HepG2 (cell line): ENCODE data around the gene SLC51B. TPM values are rescaled to one million over a fixed set of nuclear protein-coding genes. Genes with fewer than 3 reads are reported as not detected.

Source experiments
- ATAC-seq: fragments of 200-7000 bp; cut with Tn5 transposase; 3 replicates; pipeline ENCODE4 v1.9.1; 2020; ENCODE audit warnings: mild to moderate bottlenecking, moderate library complexity
- BruUV-seq: library from RNA; stranded (reverse); fragments of 400-500 nt; replicated peaks from 2 replicates; lab custom pipeline; 2021; lab: Mats Ljungman, UMichigan
- CTCF ChIA-PET: fragments of 300-600 bp; formaldehyde crosslinking; extraction: SDS; loops from one replicate; lab custom pipeline; 2021; ENCODE audit warnings: low total read pairs, inconsistent platforms, low intra/inter-chr PET ratio; lab: Yijun Ruan, JAX
- POLR2A ChIA-PET: fragments of 350-600 bp; sonication (Branson Sonifier 250); formaldehyde crosslinking; loops from one replicate; lab custom pipeline; 2020; ENCODE audit warnings: antibody characterized with exemption, inconsistent platforms; lab: Yijun Ruan, JAX
- DNase-seq: peaks from one replicate; pipeline ENCODE4 v3.0.0-alpha.2; 2015; ENCODE audit warnings: low spot score
- FAIRE-seq: peaks from 3 replicates; lab custom pipeline; 2011; peaks lifted over from hg19 to GRCh38; lab: Jason Lieb, UNC
- H2AFZ ChIP-seq: one replicate; pipeline ENCODE4 v1.6.1; 2011; ENCODE audit warnings: low read length, inconsistent platforms
- H3K27ac ChIP-seq: fragments of 300-600 bp; 3 replicates; pipeline ENCODE4 v1.8.0; 2011; ENCODE audit warnings: mixed run types, mild to moderate bottlenecking, mixed read lengths, low read length, inconsistent platforms; ENCODE audit not compliant: insufficient read depth; ENCODE audit errors: extremely low read length
- H3K27me3 ChIP-seq, 2 experiments: fragments of 200-600 bp in 1 of 2; 2 replicates in 1 of 2; 3 replicates in 1 of 2; pipeline versions ENCODE4 v1.6.0 to v1.8.0; 2011; ENCODE audit warnings: low read length in 2 of 2, mild to moderate bottlenecking in 2 of 2, moderate library complexity in 2 of 2, inconsistent platforms in 1 of 2; ENCODE audit not compliant: insufficient read depth in 2 of 2, control insufficient read depth in 1 of 2
- H3K36me3 ChIP-seq, 2 experiments: fragments of 200-600 bp in 1 of 2; replicated peaks in 1 of 2; 2 replicates in 1 of 2; 3 replicates in 1 of 2; pipeline versions ENCODE4 v1.5.1 to v1.8.0; 2011; ENCODE audit warnings: low read length in 2 of 2, inconsistent platforms in 1 of 2; ENCODE audit not compliant: insufficient read depth in 2 of 2, control insufficient read depth in 1 of 2
- H3K4me1 ChIP-seq: 2 replicates; pipeline ENCODE4 v1.5.1; 2012; ENCODE audit warnings: low read length, inconsistent platforms; ENCODE audit not compliant: insufficient read depth
- H3K4me2 ChIP-seq: 2 replicates; pipeline ENCODE4 v1.6.0; 2011; ENCODE audit warnings: low read depth, low read length, inconsistent platforms
- H3K4me3 ChIP-seq, 3 experiments: fragments of 200-600 bp in 1 of 3; sonication (generic), shearing (Covaris generic) in 1 of 3; replicated peaks in 1 of 3; 2 replicates each; pipeline ENCODE4 v1.5.1; 2011 to 2016; ENCODE audit warnings: low read length in 3 of 3, inconsistent platforms in 2 of 3, low read depth in 2 of 3, mild to moderate bottlenecking in 2 of 3, control low read depth in 1 of 3, mixed read lengths in 1 of 3; ENCODE audit not compliant: insufficient read depth in 1 of 3
- H3K79me2 ChIP-seq: one replicate; pipeline ENCODE4 v1.6.1; 2011; ENCODE audit warnings: low read length, inconsistent platforms; ENCODE audit not compliant: insufficient read depth
- H3K9ac ChIP-seq: 2 replicates; pipeline ENCODE4 v1.6.0; 2011; ENCODE audit warnings: mild to moderate bottlenecking, low read depth, low read length, inconsistent platforms; ENCODE audit not compliant: insufficient read depth
- H3K9me3 ChIP-seq: 2 replicates; pipeline ENCODE4 v1.5.1; 2012; ENCODE audit warnings: mild to moderate bottlenecking, low read length
- H4K20me1 ChIP-seq: 2 replicates; pipeline ENCODE4 v1.6.0; 2011; ENCODE audit warnings: inconsistent platforms, mild to moderate bottlenecking, low read length, moderate library complexity; ENCODE audit not compliant: insufficient read depth
- KDM6A ChIP-seq: IDR thresholded peaks from 2 replicates; pipeline ENCODE4 v1.6.1; 2016; ENCODE audit warnings: low read depth
- MAFF ChIP-seq: IDR thresholded peaks from 2 replicates; pipeline ENCODE4 v1.6.1; 2011; ENCODE audit warnings: low read depth, low read length, improper control_type of control experiment
- MAFK ChIP-seq, 2 experiments: IDR thresholded peaks in 1 of 2; conservative IDR thresholded peaks in 1 of 2; 2 replicates each; pipeline ENCODE4 v1.6.1; 2011; ENCODE audit warnings: improper control_type of control experiment in 2 of 2, low read length in 2 of 2
- MEIS2 ChIP-seq: sonication (generic); formaldehyde crosslinking; IDR thresholded peaks from 2 replicates; pipeline ENCODE4 v1.9.0; 2021; ENCODE audit warnings: mild to moderate bottlenecking, missing genetic modification reagents
- MTERF4 ChIP-seq: sonication (generic); formaldehyde crosslinking; IDR thresholded peaks from 2 replicates; pipeline ENCODE4 v1.8.0; 2023; ENCODE audit warnings: mild to moderate bottlenecking, missing genetic modification reagents
- NR2F1 ChIP-seq, 2 experiments: fragments of 450-650 bp in 1 of 2; formaldehyde crosslinking in 1 of 2; IDR thresholded peaks; 2 replicates each; pipeline versions ENCODE4 v1.5.0 to v1.6.1; 2016 to 2020; ENCODE audit warnings: mild to moderate bottlenecking in 1 of 2, missing compliant biosample characterization in 1 of 2, missing genetic modification reagents in 1 of 2, moderate library complexity in 1 of 2
- POLR2A ChIP-seq, 2 experiments: IDR thresholded peaks; 2 replicates each; pipeline ENCODE4 v1.6.1; 2011; ENCODE audit warnings: low read depth in 2 of 2, low read length in 2 of 2, mild to moderate bottlenecking in 1 of 2, moderate library complexity in 1 of 2; ENCODE audit not compliant: insufficient read depth in 1 of 2
- SIX4 ChIP-seq: sonication (generic); formaldehyde crosslinking; IDR thresholded peaks from 2 replicates; pipeline ENCODE4 v1.4.0; 2020; ENCODE audit warnings: missing genetic modification reagents
- SYNCRIP ChIP-seq: fragments of 200-400 bp; formaldehyde crosslinking; IDR thresholded peaks from 2 replicates; pipeline ENCODE4 v1.6.1; 2018; ENCODE audit warnings: mild to moderate bottlenecking, low read depth, low read length; ENCODE audit not compliant: insufficient read depth
- THAP8 ChIP-seq: sonication (generic); formaldehyde crosslinking; IDR thresholded peaks from 2 replicates; pipeline ENCODE4 v1.5.1; 2020; ENCODE audit warnings: missing genetic modification reagents, mild to moderate bottlenecking, borderline replicate concordance
- TSC22D2 ChIP-seq: sonication (generic); formaldehyde crosslinking; IDR thresholded peaks from 2 replicates; pipeline ENCODE4 v1.5.1; 2020; ENCODE audit warnings: missing genetic modification reagents, mild to moderate bottlenecking, borderline replicate concordance
- ZBTB33 ChIP-seq: sonication (generic); formaldehyde crosslinking; IDR thresholded peaks from 2 replicates; pipeline ENCODE4 v1.4.0; 2020; ENCODE audit warnings: missing genetic modification reagents
- ZNF550 ChIP-seq: sonication (generic); formaldehyde crosslinking; IDR thresholded peaks from 2 replicates; pipeline ENCODE4 v1.4.0; 2020; ENCODE audit warnings: mild to moderate bottlenecking, missing genetic modification reagents, borderline replicate concordance
- ZNF773 ChIP-seq: sonication (generic); formaldehyde crosslinking; IDR thresholded peaks from 2 replicates; pipeline ENCODE4 v1.4.0; 2020; ENCODE audit warnings: missing genetic modification reagents, borderline replicate concordance
- ZNF788 ChIP-seq: sonication (generic); formaldehyde crosslinking; IDR thresholded peaks from 2 replicates; pipeline ENCODE4 v1.5.0; 2020; ENCODE audit warnings: mild to moderate bottlenecking, missing genetic modification reagents, borderline replicate concordance
- ZNF839 ChIP-seq: sonication (generic); formaldehyde crosslinking; IDR thresholded peaks from 2 replicates; pipeline ENCODE4 v1.4.0; 2020; ENCODE audit warnings: missing genetic modification reagents, mild to moderate bottlenecking, borderline replicate concordance
- WGBS: methylation state at CpG from one replicate; pipeline ENCODE4 v1.1.6; 2017; ENCODE audit warnings: low lambda C conversion rate; 5-methylcytosine and 5-hydroxymethylcytosine counted together
- in situ Hi-C: cut with HindIII; loops from 2 replicates; pipeline ENCODE4 v1.10.0; 2017; ENCODE audit warnings: low pct_unique_long_range_greater_than_20kb; ENCODE audit not compliant: extremely low pct_ligation_motif_present
- intact Hi-C: fragments of 100-400 bp; cut with micrococcal nuclease; formaldehyde crosslinking; loops from one replicate; pipeline ENCODE4 v1.10.0; 2022; ENCODE audit not compliant: unreplicated experiment
- polyA plus RNA-seq, 8 experiments: library from polyadenylated mRNA; depleted of rRNA in 3 of 8; stranded (reverse) in 7 of 8; unstranded in 1 of 8; fragments of >200 nt; fragmentation: Illumina TruSeq in 4 of 8; extraction: Trizol in 4 of 8; gene quantifications; 2 replicates each; pipeline versions ENCODE4 v1.2.1 to v1.2.3, GENCODE V29; 2011 to 2016; ENCODE audit warnings: low read depth in 4 of 8, missing spikeins in 1 of 8, mixed read lengths in 1 of 8; ENCODE audit not compliant: insufficient read depth in 1 of 8
- total RNA-seq, 5 experiments: library from RNA; depleted of rRNA; stranded (reverse); fragments of >200 nt; fragmentation: Illumina TruSeq; extraction: Trizol; gene quantifications; 2 replicates each; pipeline ENCODE4 v1.2.3, GENCODE V29; 2016; ENCODE audit warnings: low read depth in 1 of 5

SLC51B gene
- total and polyA plus RNA-seq, 2 of the 13 experiments (the other 11 are each of a cell fraction or from before 2014, with no cell fraction given) = 14.9 to 17.1 TPM

- CTCF ChIA-PET = no interaction called here
- H3K4me3 ChIP-seq = no peak overlapping the region
- TF ChIP-seq ZNF773 = no peak
- TF ChIP-seq THAP8 (CRISPR knock-in tag) = no peak
- TF ChIP-seq MAFF = 0 out of 2 replicates have a peak, but pooled peaks have one; percentile 11
- TF ChIP-seq TSC22D2 (CRISPR knock-in tag) = no peak
- TF ChIP-seq MAFK (conservative IDR thresholded peaks at IDR 0.05 in 1 of 2, IDR thresholded peaks at IDR 0.05 in 1 of 2; ENCODE audit: low read length in 2 of 2) = peak; percentile 27 to 42; a peak in 1 of 4 replicates
- TF ChIP-seq, all 625 proteins: peak for 2
- Histone ChIP-seq H3K27ac (no peak overlapping the region), H4K20me1 (no peaks in the 10 kb centered on the region), H3K9me3 (no peaks in the 10 kb centered on the region), H3K4me2 (no peak overlapping the region), H3K79me2 (no peaks in the 10 kb centered on the region), H3K36me3 (peaks cover 2 to 3% of the 10 kb centered on the region in 2 experiments; a peak in 4 of 5 replicates), H3K27me3 (no peaks in the 10 kb centered on the region; a peak in 1 of 5 replicates), H2AFZ (no peak overlapping the region), H3K4me1 (no peaks in the 10 kb centered on the region), H3K9ac (no peak overlapping the region)
- POLR2A ChIA-PET = interaction anchor here (0.6 kb wide), 1 partner anchor 8 kb away, joined by 3 read pairs; no protein-coding TSS in a partner anchor
- FAIRE-seq = no peak
- WGBS = 99% methylated on average over 3 of the region's 3 CpGs
- no TSS peak for BruUV-seq
- intact Hi-C loops (no loop called here), in situ Hi-C loops (no loop called here)
- no peak for DNase-seq
- no peak for ATAC-seq
Measured at GRCh38 chr15:65004993-65005392, 40.2 kb upstream of the SLC51B start.

GRCh38 chr15:65006876-65007275, 38.3 kb upstream of the SLC51B start:
- Histone ChIP-seq H3K9me3 (no peaks in the 10 kb centered on the region), H3K4me3 (no peak overlapping the region), H3K36me3 (peaks cover 2 to 3% of the 10 kb centered on the region in 2 experiments; a peak in 4 of 5 replicates), H2AFZ (no peak overlapping the region), H3K27ac (no peak overlapping the region), H4K20me1 (no peaks in the 10 kb centered on the region), H3K4me2 (no peak overlapping the region), H3K9ac (no peak overlapping the region), H3K4me1 (no peaks in the 10 kb centered on the region), H3K79me2 (no peaks in the 10 kb centered on the region), H3K27me3 (no peaks in the 10 kb centered on the region; a peak in 1 of 5 replicates)
- 100% methylated on average over 3 of the region's 3 CpGs for WGBS
- in situ Hi-C loops = no loop called here
- intact Hi-C loops = no loop called here
- no TSS peak for BruUV-seq
- DNase-seq = no peak
- FAIRE-seq = no peak
- ChIA-PET CTCF (no interaction called here), POLR2A (no interaction called here)
- no peak for ATAC-seq
- no peak for TF ChIP-seq SYNCRIP
- TF ChIP-seq ZBTB33 = no peak
- TF ChIP-seq SIX4 (CRISPR knock-in tag) = no peak
- TF ChIP-seq MTERF4 = no peak
- TF ChIP-seq MEIS2 (CRISPR knock-in tag) = no peak
- TF ChIP-seq POLR2A (IDR thresholded peaks at IDR 0.05; ENCODE audit: insufficient read depth in 1 of 2, low read depth in 2 of 2, low read length in 2 of 2) = no peak
- no peak for TF ChIP-seq ZNF550 (CRISPR knock-in tag)
- TF ChIP-seq ZNF788 (CRISPR knock-in tag) = no peak
- TF ChIP-seq ZNF839 (CRISPR knock-in tag) = no peak
- no peak for TF ChIP-seq NR2F1 (CRISPR knock-in tag; IDR thresholded peaks at IDR 0.05)
- TF ChIP-seq KDM6A = no peak
